GM13976 (cell line): ENCODE data around the gene SPAST.
"Not testable (repeated sequence)": the region's sequence is repeated elsewhere in the genome, so short reads cannot be mapped to it uniquely, and the experiment has no call there.

Experiments used
- DNase-seq: peaks from one replicate; pipeline ENCODE4 v3.0.0; 2012; ENCODE audit warnings: low spot score
- in situ Hi-C: fragments of 300-500 bp; cut with MboI; formaldehyde crosslinking; loops from one replicate; pipeline ENCODE4 v1.12.0; 2022; ENCODE audit warnings: low sequenced_read_pairs, mixed read lengths, inconsistent platforms; ENCODE audit not compliant: unreplicated experiment
- TF ChIP-seq, protein P1 (sequence below): IDR thresholded peaks from 2 replicates; pipeline ENCODE4 v1.5.1; 2012; ENCODE audit warnings: borderline replicate concordance, mild to moderate bottlenecking; ENCODE audit not compliant: insufficient read depth; ENCODE audit errors: extremely low read depth, missing control alignments, control extremely low read depth

Gene SPAST

DNA sequence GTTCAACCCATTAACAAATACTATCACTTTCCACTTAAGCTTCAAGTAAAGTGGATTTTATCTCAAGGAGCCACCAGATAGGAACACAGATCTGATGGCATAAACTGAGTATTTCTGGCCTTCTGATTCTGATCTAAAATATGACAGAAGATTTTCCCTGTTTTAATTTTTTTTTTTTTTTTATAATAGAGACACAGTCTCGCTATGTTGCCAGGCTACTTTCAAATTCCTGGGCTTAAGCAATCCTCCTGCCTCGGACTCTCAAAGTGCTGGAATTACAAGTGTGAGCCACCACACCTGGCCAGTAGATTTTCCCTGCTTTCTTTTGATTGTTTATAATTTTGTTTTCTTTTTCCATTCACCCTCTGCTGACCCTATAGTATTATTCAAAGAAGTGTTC lies 65.7 kb downstream of the SPAST start:
- no peak for DNase-seq
- in situ Hi-C loops, result no loop called here
- TF ChIP-seq, protein P1, sequence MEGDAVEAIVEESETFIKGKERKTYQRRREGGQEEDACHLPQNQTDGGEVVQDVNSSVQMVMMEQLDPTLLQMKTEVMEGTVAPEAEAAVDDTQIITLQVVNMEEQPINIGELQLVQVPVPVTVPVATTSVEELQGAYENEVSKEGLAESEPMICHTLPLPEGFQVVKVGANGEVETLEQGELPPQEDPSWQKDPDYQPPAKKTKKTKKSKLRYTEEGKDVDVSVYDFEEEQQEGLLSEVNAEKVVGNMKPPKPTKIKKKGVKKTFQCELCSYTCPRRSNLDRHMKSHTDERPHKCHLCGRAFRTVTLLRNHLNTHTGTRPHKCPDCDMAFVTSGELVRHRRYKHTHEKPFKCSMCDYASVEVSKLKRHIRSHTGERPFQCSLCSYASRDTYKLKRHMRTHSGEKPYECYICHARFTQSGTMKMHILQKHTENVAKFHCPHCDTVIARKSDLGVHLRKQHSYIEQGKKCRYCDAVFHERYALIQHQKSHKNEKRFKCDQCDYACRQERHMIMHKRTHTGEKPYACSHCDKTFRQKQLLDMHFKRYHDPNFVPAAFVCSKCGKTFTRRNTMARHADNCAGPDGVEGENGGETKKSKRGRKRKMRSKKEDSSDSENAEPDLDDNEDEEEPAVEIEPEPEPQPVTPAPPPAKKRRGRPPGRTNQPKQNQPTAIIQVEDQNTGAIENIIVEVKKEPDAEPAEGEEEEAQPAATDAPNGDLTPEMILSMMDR, result no peak

DNA sequence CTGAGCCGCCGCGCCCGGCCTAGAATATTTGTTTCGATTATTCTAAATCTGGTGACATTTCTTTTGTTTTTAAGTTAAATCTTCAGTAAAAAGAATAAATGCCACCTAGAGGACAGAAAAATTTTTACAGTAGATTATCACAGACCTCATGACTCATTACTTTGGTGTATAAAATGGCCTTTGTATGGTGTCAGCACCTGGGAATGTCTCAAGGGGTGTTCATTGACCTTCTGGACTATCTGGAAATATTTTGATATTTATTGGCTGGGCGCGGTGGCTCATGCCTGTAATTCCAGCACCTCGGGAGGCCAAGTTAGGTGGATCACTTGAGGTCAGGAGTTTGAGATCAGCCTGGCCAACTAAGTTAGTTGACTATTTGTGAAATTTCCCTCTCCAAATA lies 72.1 kb downstream of the SPAST start:
- DNase-seq, result peak; percentile 41
- in situ Hi-C loops, result no loop called here
- TF ChIP-seq, protein P1, result no peak

DNA sequence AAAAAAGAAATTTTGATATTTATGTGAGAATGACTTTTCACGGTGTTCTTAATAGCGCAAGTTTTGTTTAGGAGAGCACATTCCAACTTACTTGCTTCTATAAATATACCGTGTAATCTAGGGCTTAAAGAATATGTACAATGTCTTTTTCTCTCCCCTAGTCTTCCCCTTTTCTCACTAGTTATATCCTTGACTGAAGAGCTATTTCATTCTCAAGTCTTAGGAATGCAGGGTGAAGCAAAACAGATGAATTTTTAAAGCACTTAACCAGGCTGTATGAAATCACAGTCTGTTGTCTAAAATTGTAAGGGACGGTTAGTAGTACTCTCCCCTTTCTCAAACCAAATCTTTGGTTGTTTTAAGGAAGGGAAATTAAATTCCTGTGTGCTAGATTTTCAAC lies 72.7 kb downstream of the SPAST start:
- in situ Hi-C loops, result no loop called here
- DNase-seq, result no peak
- TF ChIP-seq, protein P1, result no peak

DNA sequence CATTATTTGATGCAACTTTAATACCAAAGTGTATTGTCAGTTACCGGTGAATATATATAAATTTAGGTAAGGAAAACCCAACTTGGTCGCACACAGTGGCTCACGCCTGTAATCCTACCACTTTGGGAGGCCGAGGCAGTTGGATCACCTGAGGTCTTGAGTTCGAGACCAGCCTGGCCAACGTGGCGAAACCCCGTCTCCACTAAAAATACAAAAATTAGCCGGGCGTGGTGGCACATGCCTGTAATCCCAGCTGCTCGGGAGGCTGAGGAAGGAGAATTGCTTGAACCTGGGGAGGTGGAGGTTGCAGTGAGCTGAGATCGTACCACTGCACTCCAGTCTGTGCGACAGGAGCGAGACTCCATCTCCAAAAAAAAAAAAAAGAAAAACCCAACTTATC lies 88.2 kb downstream of the SPAST start:
- in situ Hi-C loops, DNase-seq: not testable (repeated sequence)

DNA sequence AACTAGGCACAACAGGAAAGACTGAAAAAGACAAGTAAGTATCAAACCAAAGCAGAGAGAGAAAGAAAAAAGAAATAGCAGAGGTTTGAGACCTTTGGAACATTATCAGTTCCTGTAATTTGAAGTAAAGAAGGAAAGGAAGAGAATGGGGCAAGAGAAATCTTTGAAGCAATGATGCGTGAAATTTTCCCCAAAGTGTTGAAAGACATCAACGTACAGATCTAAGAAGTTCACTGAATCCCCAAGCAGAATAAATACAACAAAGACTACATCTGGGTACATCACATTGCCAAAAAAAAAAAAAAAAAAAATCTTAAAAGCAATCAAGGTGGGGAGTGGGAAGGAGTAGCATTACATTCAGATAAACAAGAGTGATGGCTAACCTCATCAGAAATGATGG lies 96.3 kb downstream of the SPAST start:
- TF ChIP-seq, protein P1, result no peak
- in situ Hi-C loops, result no loop called here
- no peak for DNase-seq

DNA sequence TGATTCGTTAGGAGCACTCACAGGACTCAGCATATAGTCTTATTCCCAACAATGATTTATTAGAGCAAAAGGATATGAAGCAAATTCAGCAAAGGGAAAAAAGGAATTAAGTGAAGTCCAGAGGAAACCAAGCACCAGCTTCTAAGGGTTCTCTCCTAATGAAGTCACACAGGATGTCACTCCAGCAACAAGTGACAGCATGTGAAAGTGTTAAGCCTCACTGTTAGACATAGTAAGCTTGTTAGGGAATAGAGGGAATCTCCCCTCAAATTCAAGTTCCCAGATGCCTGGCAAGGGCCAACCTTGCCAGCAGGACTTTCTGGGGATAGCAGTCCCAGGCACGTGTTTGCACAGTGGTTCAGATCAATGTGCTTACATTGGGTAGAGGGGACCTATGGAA lies 97.9 kb downstream of the SPAST start:
- in situ Hi-C loops, result no loop called here
- DNase-seq, result no peak
- TF ChIP-seq, protein P1, result no peak

DNA sequence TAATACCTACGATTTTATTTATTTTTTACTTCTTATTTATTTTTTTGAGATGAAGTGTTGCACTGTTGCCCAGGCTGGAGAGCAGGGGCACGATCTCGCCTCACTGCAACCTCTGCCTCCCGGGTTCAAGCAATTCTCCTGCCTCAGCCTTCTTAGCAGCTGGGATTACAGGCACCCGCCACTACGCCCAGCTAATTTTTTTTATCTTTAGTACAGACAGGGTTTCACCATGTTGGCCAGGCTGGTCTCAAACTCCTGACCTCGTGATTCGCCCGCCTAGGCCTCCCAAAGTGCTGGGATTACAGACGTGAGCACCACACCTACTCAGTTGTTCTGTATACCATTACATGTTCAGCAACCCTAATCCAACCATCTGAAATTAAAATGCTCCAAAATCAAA lies 100.9 kb downstream of the SPAST start:
- DNase-seq, in situ Hi-C loops: not testable (repeated sequence)

DNA sequence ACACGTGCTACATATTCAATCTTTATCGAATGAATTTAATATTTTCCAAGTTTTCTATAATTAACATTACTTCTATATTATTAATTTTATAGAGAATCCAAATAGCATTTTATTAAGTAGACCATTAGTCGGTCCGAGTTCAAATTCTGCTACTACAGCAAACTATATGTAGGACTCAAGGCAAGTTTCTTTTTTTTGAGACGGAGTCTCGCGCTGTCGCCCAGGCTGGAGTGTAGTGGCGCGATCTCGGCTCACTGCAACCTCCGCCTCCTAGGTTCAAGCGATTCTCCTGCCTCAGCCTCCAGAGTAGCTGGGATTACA lies 101.6 kb downstream of the SPAST start:
- in situ Hi-C loops, result not testable (repeated sequence)

More for the DNA sequence above, 101.6 kb downstream of the SPAST start:
- not testable (repeated sequence) for DNase-seq
